Liver (tissue), 2 donors: ENCODE results near the gene KCNK17.

ENCODE experiments used
- FOXA1 ChIP-seq: IDR thresholded peaks from 2 replicates; pipeline ENCODE4 v1.6.1; 2016; ENCODE audit warnings: antibody characterized with exemption
- TF ChIP-seq, protein P1 (sequence below): fragments of 150-350 bp; IDR thresholded peaks from 2 replicates; pipeline ENCODE4 v1.5.1; 2017; ENCODE audit warnings: improper control_type of control experiment, low read depth, low read length; ENCODE audit not compliant: missing input control
- donor health status: healthy.

GRCh38 chr6:39319621-39320362 is 5.6 kb upstream of the KCNK17 start:
- no peak for TF ChIP-seq FOXA1
- TF ChIP-seq, protein P1, sequence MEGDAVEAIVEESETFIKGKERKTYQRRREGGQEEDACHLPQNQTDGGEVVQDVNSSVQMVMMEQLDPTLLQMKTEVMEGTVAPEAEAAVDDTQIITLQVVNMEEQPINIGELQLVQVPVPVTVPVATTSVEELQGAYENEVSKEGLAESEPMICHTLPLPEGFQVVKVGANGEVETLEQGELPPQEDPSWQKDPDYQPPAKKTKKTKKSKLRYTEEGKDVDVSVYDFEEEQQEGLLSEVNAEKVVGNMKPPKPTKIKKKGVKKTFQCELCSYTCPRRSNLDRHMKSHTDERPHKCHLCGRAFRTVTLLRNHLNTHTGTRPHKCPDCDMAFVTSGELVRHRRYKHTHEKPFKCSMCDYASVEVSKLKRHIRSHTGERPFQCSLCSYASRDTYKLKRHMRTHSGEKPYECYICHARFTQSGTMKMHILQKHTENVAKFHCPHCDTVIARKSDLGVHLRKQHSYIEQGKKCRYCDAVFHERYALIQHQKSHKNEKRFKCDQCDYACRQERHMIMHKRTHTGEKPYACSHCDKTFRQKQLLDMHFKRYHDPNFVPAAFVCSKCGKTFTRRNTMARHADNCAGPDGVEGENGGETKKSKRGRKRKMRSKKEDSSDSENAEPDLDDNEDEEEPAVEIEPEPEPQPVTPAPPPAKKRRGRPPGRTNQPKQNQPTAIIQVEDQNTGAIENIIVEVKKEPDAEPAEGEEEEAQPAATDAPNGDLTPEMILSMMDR = no peak
